ENCODE data around the gene RNF112. TPM values are rescaled to one million over a fixed set of nuclear protein-coding genes. Genes with fewer than 3 reads are reported as not detected.

Gene RNF112
- total and polyA plus RNA-seq, 2 experiments from 2014 or later, result 0.79 to 1.2 TPM

GRCh38 chr17:19402171-19402570 is 8.9 kb upstream of the RNF112 start:
- Histone ChIP-seq H3K27ac (no peak overlapping the region), H3K9me3 (ENCODE audit: low read depth) (no peaks in the 10 kb centered on the region), H3K4me1 (ENCODE audit: low read depth) (peaks cover 8% of the 10 kb centered on the region), H3K27me3 (no peaks in the 10 kb centered on the region), H3K36me3 (no peaks in the 10 kb centered on the region), H3K4me3 (no peak overlapping the region)
- no peak for DNase-seq (ENCODE audit: low read depth in 1 of 2, low spot score in 1 of 2)
- TF ChIP-seq CTCF (IDR thresholded peaks at IDR 0.05; ENCODE audit: low read depth, low read length), result no peak

- DNase-seq (ENCODE audit: low read depth in 1 of 2, low spot score in 1 of 2), result no peak
- no peak for TF ChIP-seq CTCF (IDR thresholded peaks at IDR 0.05; ENCODE audit: low read depth, low read length)
- no peak overlapping the region for H3K4me3 ChIP-seq
- no peaks in the 10 kb centered on the region for H3K27me3 ChIP-seq
- no peak overlapping the region for H3K27ac ChIP-seq
- H3K36me3 ChIP-seq, result no peaks in the 10 kb centered on the region
- peaks cover 8% of the 10 kb centered on the region for H3K4me1 ChIP-seq (ENCODE audit: low read depth)
- no peaks in the 10 kb centered on the region for H3K9me3 ChIP-seq (ENCODE audit: low read depth)
These were observed 8.0 kb upstream of the RNF112 start for GRCh38 chr17:19403021-19403420.

GRCh38 chr17:19404264-19404663 is 6.8 kb upstream of the RNF112 start:
- Histone ChIP-seq H3K27me3 (no peaks in the 10 kb centered on the region), H3K9me3 (ENCODE audit: low read depth) (no peaks in the 10 kb centered on the region), H3K4me3 (no peak overlapping the region), H3K4me1 (ENCODE audit: low read depth) (peaks cover 8% of the 10 kb centered on the region), H3K27ac (no peak overlapping the region), H3K36me3 (no peaks in the 10 kb centered on the region)
- TF ChIP-seq CTCF (IDR thresholded peaks at IDR 0.05; ENCODE audit: low read depth, low read length), result no peak
- DNase-seq (ENCODE audit: low read depth in 1 of 2, low spot score in 1 of 2), result no peak

- DNase-seq (ENCODE audit: low read depth in 1 of 2, low spot score in 1 of 2), result no peak
These were observed 5.9 kb upstream of the RNF112 start for GRCh38 chr17:19405114-19405513.

DNA sequence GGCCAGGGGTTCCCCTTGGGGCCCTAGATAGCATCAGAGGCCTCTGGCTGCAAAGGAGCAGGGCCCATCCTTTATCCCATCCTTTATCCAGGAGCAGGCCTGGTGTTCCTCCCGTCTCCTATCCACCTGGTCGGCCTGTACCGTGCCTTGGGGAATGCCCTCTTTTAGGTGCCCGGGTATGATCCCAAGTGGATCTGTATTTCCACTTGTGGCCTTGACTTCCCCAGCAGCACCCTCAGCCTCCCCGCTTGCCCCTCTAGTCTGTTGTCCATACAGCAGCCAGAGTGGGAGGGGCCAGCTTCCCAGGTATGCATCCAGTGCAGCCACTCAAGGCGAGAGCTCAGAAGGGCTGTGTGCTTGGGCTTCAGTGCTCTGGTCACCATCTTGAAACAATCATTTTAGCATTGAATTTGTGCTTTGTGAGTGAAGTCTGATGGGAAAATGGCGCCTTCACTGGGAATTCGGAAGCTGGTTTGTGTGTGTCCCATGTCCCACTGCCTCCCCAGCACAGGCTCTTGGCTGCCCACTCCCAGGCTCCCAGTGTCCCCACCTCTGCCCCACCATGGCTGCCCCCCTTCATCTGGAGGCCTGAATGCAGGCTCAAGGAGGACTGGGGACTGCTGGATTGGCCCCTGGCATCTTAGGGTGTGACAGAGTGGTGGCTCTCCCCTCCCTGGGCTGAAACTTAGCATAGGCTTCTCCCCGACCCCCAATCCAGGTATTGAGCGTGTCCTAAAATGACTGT is 3.3 kb upstream of the RNF112 start:
- no peaks in the 10 kb centered on the region for H3K36me3 ChIP-seq
- no peak overlapping the region for H3K27ac ChIP-seq
- no peaks in the 10 kb centered on the region for H3K9me3 ChIP-seq (ENCODE audit: low read depth)
- no peak overlapping the region for H3K4me3 ChIP-seq
- H3K27me3 ChIP-seq, result no peaks in the 10 kb centered on the region
- no peak for TF ChIP-seq CTCF (IDR thresholded peaks at IDR 0.05; ENCODE audit: low read depth, low read length)
- H3K4me1 ChIP-seq (ENCODE audit: low read depth), result no peaks in the 10 kb centered on the region
- DNase-seq (ENCODE audit: low read depth in 1 of 2, low spot score in 1 of 2), result no peak

More at GRCh38 chr17:19405114-19405513, 5.9 kb upstream of the RNF112 start:
- Histone ChIP-seq H3K27ac (no peak overlapping the region), H3K4me3 (no peak overlapping the region), H3K4me1 (ENCODE audit: low read depth) (peaks cover 8% of the 10 kb centered on the region), H3K27me3 (no peaks in the 10 kb centered on the region), H3K36me3 (no peaks in the 10 kb centered on the region), H3K9me3 (ENCODE audit: low read depth) (no peaks in the 10 kb centered on the region)
- no peak for TF ChIP-seq CTCF (IDR thresholded peaks at IDR 0.05; ENCODE audit: low read depth, low read length)
